ENCODE measurements around the gene TMEM100.

The TMEM100 gene

DNA sequence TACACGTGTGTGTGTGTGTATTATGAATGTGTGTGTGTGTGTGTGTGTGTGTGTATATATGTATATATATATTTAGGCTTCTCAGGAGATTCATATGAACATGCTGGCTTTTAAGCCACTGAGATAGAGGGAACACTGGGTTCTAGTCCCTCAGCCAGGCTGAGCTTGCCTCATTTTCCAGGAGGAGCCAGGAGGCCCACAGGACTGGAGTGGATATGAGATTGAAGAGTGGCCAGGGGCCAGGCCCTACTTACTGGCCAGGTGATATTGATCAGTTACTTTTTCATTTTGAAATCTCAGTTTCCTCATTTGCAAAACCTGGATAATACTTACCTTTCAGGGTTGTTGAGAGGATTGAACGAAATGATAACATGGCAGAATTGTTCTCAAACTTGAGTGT, 34.0 kb upstream of the TMEM100 start:
- DNase-seq (ENCODE audit: low read depth), result no peak
- TF ChIP-seq, protein P1, sequence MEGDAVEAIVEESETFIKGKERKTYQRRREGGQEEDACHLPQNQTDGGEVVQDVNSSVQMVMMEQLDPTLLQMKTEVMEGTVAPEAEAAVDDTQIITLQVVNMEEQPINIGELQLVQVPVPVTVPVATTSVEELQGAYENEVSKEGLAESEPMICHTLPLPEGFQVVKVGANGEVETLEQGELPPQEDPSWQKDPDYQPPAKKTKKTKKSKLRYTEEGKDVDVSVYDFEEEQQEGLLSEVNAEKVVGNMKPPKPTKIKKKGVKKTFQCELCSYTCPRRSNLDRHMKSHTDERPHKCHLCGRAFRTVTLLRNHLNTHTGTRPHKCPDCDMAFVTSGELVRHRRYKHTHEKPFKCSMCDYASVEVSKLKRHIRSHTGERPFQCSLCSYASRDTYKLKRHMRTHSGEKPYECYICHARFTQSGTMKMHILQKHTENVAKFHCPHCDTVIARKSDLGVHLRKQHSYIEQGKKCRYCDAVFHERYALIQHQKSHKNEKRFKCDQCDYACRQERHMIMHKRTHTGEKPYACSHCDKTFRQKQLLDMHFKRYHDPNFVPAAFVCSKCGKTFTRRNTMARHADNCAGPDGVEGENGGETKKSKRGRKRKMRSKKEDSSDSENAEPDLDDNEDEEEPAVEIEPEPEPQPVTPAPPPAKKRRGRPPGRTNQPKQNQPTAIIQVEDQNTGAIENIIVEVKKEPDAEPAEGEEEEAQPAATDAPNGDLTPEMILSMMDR (IDR thresholded peaks at IDR 0.05; ENCODE audit: control insufficient read depth, extremely low read depth, insufficient read depth), result no peak
- no peak overlapping the region for H3K4me3 ChIP-seq (ENCODE audit: low read depth, low read length)

- peak overlapping the region; percentile 74 for H3K4me3 ChIP-seq (ENCODE audit: low read depth, low read length)
- DNase-seq (ENCODE audit: low read depth), result no peak
- TF ChIP-seq, protein P1 (IDR thresholded peaks at IDR 0.05; ENCODE audit: control insufficient read depth, extremely low read depth, insufficient read depth), result no peak
Observed at GRCh38 chr17:55751720-55752250, 29.1 kb upstream of the TMEM100 start.

GRCh38 chr17:55750750-55751657, 28.3 kb upstream of the TMEM100 start, which contains the start of gene PCTP:
TSS of gene PCTP (plus strand) at chr17:55751051. CDS start at chr17:55751104, 53 bp downstream.
- peak; percentile 72 for DNase-seq (ENCODE audit: low read depth)

GRCh38 chr17:55749985-55750384, 27.3 kb upstream of the TMEM100 start:
- TF ChIP-seq, protein P1 (IDR thresholded peaks at IDR 0.05; ENCODE audit: control insufficient read depth, extremely low read depth, insufficient read depth), result no peak
- H3K4me3 ChIP-seq (ENCODE audit: low read depth, low read length), result no peak overlapping the region
- DNase-seq (ENCODE audit: low read depth), result no peak

More at GRCh38 chr17:55750750-55751657, 28.3 kb upstream of the TMEM100 start, which contains the start of gene PCTP:
- TF ChIP-seq, protein P1 (IDR thresholded peaks at IDR 0.05; ENCODE audit: control insufficient read depth, extremely low read depth, insufficient read depth), result 0 out of 2 replicates have a peak, but pooled peaks have one; percentile 20
- H3K4me3 ChIP-seq (ENCODE audit: low read depth, low read length), result peak within 1 kb of the TSS; percentile 74

GRCh38 chr17:55748841-55749240, 26.2 kb upstream of the TMEM100 start:
- H3K4me3 ChIP-seq (ENCODE audit: low read depth, low read length), result no peak overlapping the region
- no peak for DNase-seq (ENCODE audit: low read depth)
- TF ChIP-seq, protein P1 (IDR thresholded peaks at IDR 0.05; ENCODE audit: control insufficient read depth, extremely low read depth, insufficient read depth), result no peak

GRCh38 chr17:55747209-55747608, 24.5 kb upstream of the TMEM100 start:
- H3K4me3 ChIP-seq (ENCODE audit: low read depth, low read length), result no peak overlapping the region
- no peak for DNase-seq (ENCODE audit: low read depth)
- TF ChIP-seq, protein P1 (IDR thresholded peaks at IDR 0.05; ENCODE audit: control insufficient read depth, extremely low read depth, insufficient read depth), result no peak

Measured in LNCaP clone FGC (cell line).